H1 (cell line): Measurements from ENCODE around the gene GPC3.

Source experiments
- CBX8 ChIP-seq: fragments of 300-800, 300-1000 bp; sonication (generic); IDR thresholded peaks from 2 replicates; pipeline ENCODE4 v1.7.1; 2016; ENCODE audit warnings: low read depth, low read length, borderline replicate concordance
- EGR1 ChIP-seq: IDR thresholded peaks from 2 replicates; pipeline ENCODE4 v1.6.1; 2011; ENCODE audit warnings: low read depth, low read length, borderline replicate concordance
- POLR2A ChIP-seq, 2 experiments: IDR thresholded peaks; 1 replicate in 1 of 2; 2 replicates in 1 of 2; pipeline ENCODE4 v1.6.1; 2011; ENCODE audit warnings: low read depth in 2 of 2, low read length in 2 of 2, mild to moderate bottlenecking in 2 of 2; ENCODE audit errors: control extremely low read depth in 1 of 2
- TF ChIP-seq, protein P1 (sequence below), 3 experiments: IDR thresholded peaks; 1 replicate in 2 of 3; 2 replicates in 1 of 3; pipeline versions ENCODE4 v1.5.1 to v1.6.1; 2011; ENCODE audit warnings: low read length in 3 of 3, mild to moderate bottlenecking in 3 of 3, inconsistent platforms in 2 of 3, low read depth in 1 of 3, moderate library complexity in 1 of 3; ENCODE audit not compliant: insufficient read depth in 1 of 3; ENCODE audit errors: control extremely low read depth in 1 of 3

DNA sequence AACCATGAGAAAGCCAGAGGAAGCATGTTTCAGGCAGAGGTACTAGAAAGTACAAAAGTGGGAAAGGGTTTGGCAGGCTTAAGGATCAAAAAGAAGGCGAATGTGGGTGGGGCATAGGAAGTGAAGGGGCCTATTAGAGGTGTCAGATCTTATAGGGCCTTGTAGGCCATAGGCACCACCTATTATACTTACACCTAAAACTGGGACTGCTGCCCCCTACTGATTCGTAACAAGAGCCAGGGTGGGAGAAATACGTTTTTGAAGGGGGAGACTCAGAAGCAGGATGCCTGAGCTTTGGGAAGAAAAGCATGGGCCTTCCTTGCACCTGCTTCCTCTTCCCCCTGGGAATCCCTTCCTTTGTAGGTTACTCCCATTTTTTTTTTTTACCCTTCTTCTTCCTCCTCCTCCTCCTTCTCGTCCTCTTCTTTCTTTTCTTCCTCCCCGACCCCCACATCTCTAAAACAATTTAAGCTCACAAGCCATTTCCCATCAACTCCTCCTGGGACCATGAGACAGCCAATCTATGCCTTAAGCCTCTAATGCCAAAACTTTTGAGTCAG is 40.7 kb upstream of the GPC3 start:
- no peak for TF ChIP-seq POLR2A (IDR thresholded peaks at IDR 0.05; ENCODE audit: control extremely low read depth in 1 of 2, low read depth in 2 of 2, low read length in 2 of 2)
- no peak for TF ChIP-seq EGR1
- TF ChIP-seq CBX8, result no peak
- TF ChIP-seq, protein P1, sequence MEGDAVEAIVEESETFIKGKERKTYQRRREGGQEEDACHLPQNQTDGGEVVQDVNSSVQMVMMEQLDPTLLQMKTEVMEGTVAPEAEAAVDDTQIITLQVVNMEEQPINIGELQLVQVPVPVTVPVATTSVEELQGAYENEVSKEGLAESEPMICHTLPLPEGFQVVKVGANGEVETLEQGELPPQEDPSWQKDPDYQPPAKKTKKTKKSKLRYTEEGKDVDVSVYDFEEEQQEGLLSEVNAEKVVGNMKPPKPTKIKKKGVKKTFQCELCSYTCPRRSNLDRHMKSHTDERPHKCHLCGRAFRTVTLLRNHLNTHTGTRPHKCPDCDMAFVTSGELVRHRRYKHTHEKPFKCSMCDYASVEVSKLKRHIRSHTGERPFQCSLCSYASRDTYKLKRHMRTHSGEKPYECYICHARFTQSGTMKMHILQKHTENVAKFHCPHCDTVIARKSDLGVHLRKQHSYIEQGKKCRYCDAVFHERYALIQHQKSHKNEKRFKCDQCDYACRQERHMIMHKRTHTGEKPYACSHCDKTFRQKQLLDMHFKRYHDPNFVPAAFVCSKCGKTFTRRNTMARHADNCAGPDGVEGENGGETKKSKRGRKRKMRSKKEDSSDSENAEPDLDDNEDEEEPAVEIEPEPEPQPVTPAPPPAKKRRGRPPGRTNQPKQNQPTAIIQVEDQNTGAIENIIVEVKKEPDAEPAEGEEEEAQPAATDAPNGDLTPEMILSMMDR (IDR thresholded peaks at IDR 0.05; ENCODE audit: control extremely low read depth in 1 of 3, insufficient read depth in 1 of 3, low read depth in 1 of 3, low read length in 3 of 3), result peak in 2 of 3 experiments; percentile 28; a peak in 2 of 4 replicates
